Mesendoderm (in vitro differentiated cells): ENCODE measurements around the gene CPT2.

Experiments used
- DNase-seq: peaks from one replicate; pipeline ENCODE4 v3.0.0; 2013
- H2AK5ac ChIP-seq: 2 replicates; pipeline ENCODE4 v1.6.1; 2013; ENCODE audit warnings: low read length, inconsistent platforms
- H2BK120ac ChIP-seq: 2 replicates; pipeline ENCODE4 v1.6.1; 2013; ENCODE audit warnings: low read depth, mild to moderate bottlenecking, low read length, moderate library complexity, mixed read lengths
- H2BK15ac ChIP-seq: replicated peaks from 2 replicates; pipeline ENCODE4 v1.6.1; 2013; ENCODE audit warnings: low read depth, mild to moderate bottlenecking, moderate library complexity
- H2BK5ac ChIP-seq: 2 replicates; pipeline ENCODE4 v1.6.1; 2013; ENCODE audit warnings: low read length, inconsistent platforms
- H3K18ac ChIP-seq: 2 replicates; pipeline ENCODE4 v1.6.1; 2013; ENCODE audit warnings: mild to moderate bottlenecking, low read length, mixed read lengths
- H3K23ac ChIP-seq: one replicate; pipeline ENCODE4 v1.6.1; 2013; ENCODE audit warnings: low read length
- H3K27ac ChIP-seq: 2 replicates; pipeline ENCODE4 v1.5.1; 2013; ENCODE audit warnings: low read depth, mild to moderate bottlenecking, inconsistent platforms, low read length, moderate library complexity
- H3K27me3 ChIP-seq: 2 replicates; pipeline ENCODE4 v1.6.1; 2013; ENCODE audit warnings: low read length, control low read depth, mild to moderate bottlenecking, inconsistent platforms; ENCODE audit not compliant: insufficient read depth, poor library complexity
- H3K36me3 ChIP-seq: 2 replicates; pipeline ENCODE4 v1.6.1; 2013; ENCODE audit warnings: low read length, inconsistent platforms; ENCODE audit not compliant: control insufficient read depth, insufficient read depth
- H3K4ac ChIP-seq: one replicate; pipeline ENCODE4 v1.6.1; 2013; ENCODE audit warnings: low read depth, mild to moderate bottlenecking, low read length, moderate library complexity
- H3K4me1 ChIP-seq: 2 replicates; pipeline ENCODE4 v1.6.1; 2013; ENCODE audit warnings: low read depth, low read length, inconsistent platforms; ENCODE audit not compliant: control insufficient read depth
- H3K4me2 ChIP-seq: 2 replicates; pipeline ENCODE4 v1.6.1; 2013; ENCODE audit warnings: low read length
- H3K4me3 ChIP-seq: 2 replicates; pipeline ENCODE4 v1.5.1; 2013; ENCODE audit warnings: mild to moderate bottlenecking, low read length
- H3K56ac ChIP-seq: one replicate; pipeline ENCODE4 v1.6.1; 2013; ENCODE audit warnings: low read length
- H3K79me1 ChIP-seq: 2 replicates; pipeline ENCODE4 v1.6.1; 2013; ENCODE audit warnings: low read length, inconsistent platforms
- H3K79me2 ChIP-seq: 2 replicates; pipeline ENCODE4 v1.6.1; 2013; ENCODE audit warnings: mild to moderate bottlenecking, low read length; ENCODE audit not compliant: control insufficient read depth, insufficient read depth
- H3K9ac ChIP-seq: 2 replicates; pipeline ENCODE4 v1.6.1; 2013; ENCODE audit warnings: low read length, inconsistent platforms
- H4K5ac ChIP-seq: one replicate; pipeline ENCODE4 v1.6.1; 2013; ENCODE audit warnings: low read length
- H4K8ac ChIP-seq: one replicate; pipeline ENCODE4 v1.6.1; 2013; ENCODE audit warnings: low read depth, mild to moderate bottlenecking, control low read depth, low read length, moderate library complexity
- WGBS: extraction: QIAGEN DNeasy Blood & Tissue Kit; methylation state at CpG from one replicate; pipeline ENCODE4 v1.1.7; 2013; ENCODE audit warnings: low lambda C conversion rate, missing lambda C conversion rate; ENCODE audit not compliant: insufficient coverage; ENCODE audit errors: extremely low coverage; 5-methylcytosine and 5-hydroxymethylcytosine counted together

Gene CPT2

GRCh38 chr1:53242381-53242780, 45.8 kb downstream of the CPT2 start:
- Histone ChIP-seq H3K4me2 (no peak overlapping the region), H2BK5ac (no peak overlapping the region), H3K79me1 (peaks cover 5% of the 10 kb centered on the region), H3K4ac (no peak overlapping the region), H4K5ac (no peak overlapping the region), H3K27ac (no peak overlapping the region), H3K56ac (no peak overlapping the region), H3K4me3 (no peak overlapping the region), H3K4me1 (no peaks in the 10 kb centered on the region), H3K79me2 (peaks cover 8% of the 10 kb centered on the region), H3K9ac (no peak overlapping the region), H2BK120ac (no peak overlapping the region), H3K18ac (no peak overlapping the region), H3K27me3 (no peaks in the 10 kb centered on the region), H4K8ac (no peak overlapping the region), H3K36me3 (peaks cover 7% of the 10 kb centered on the region), H2AK5ac (no peak overlapping the region), H2BK15ac (no peak overlapping the region), H3K23ac (no peak overlapping the region)
- DNase-seq = no peak
- WGBS = no CpG with 5 or more reads among the region's 4 CpGs

- no peak overlapping the region for H3K18ac ChIP-seq
- H3K36me3 ChIP-seq = peaks cover 10% of the 10 kb centered on the region
Observed at GRCh38 chr1:53244141-53244540, 47.5 kb downstream of the CPT2 start.

GRCh38 chr1:53246261-53247134, 49.9 kb downstream of the CPT2 start:
- DNase-seq = no peak
- Histone ChIP-seq H3K79me1 (no peaks in the 10 kb centered on the region), H4K5ac (no peak overlapping the region), H3K23ac (no peak overlapping the region), H3K18ac (no peak overlapping the region), H2BK15ac (no peak overlapping the region), H3K9ac (no peak overlapping the region), H3K4ac (no peak overlapping the region), H3K4me1 (no peaks in the 10 kb centered on the region), H3K36me3 (peaks cover 31% of the 10 kb centered on the region), H2BK5ac (no peak overlapping the region), H3K27me3 (no peaks in the 10 kb centered on the region), H3K56ac (no peak overlapping the region), H2BK120ac (no peak overlapping the region), H3K27ac (no peak overlapping the region), H2AK5ac (no peak overlapping the region), H3K79me2 (no peaks in the 10 kb centered on the region), H4K8ac (no peak overlapping the region), H3K4me3 (no peak overlapping the region), H3K4me2 (no peak overlapping the region)
- 100% methylated on average over 1 of the region's 4 CpGs for WGBS

More at GRCh38 chr1:53244141-53244540, 47.5 kb downstream of the CPT2 start:
- WGBS = no CpG with 5 or more reads among the region's 4 CpGs
- no peak overlapping the region for H2BK15ac ChIP-seq
- H3K79me2 ChIP-seq = no peaks in the 10 kb centered on the region
- H2BK5ac ChIP-seq = no peak overlapping the region
- H3K4me1 ChIP-seq = no peaks in the 10 kb centered on the region
- H3K56ac ChIP-seq = no peak overlapping the region
- no peak overlapping the region for H3K27ac ChIP-seq
- H3K9ac ChIP-seq = no peak overlapping the region
- no peak overlapping the region for H3K4me2 ChIP-seq
- H2BK120ac ChIP-seq = no peak overlapping the region
- DNase-seq = no peak
- no peak overlapping the region for H3K4me3 ChIP-seq
- no peaks in the 10 kb centered on the region for H3K27me3 ChIP-seq
- H4K5ac ChIP-seq = no peak overlapping the region
- no peak overlapping the region for H2AK5ac ChIP-seq
- H3K79me1 ChIP-seq = no peaks in the 10 kb centered on the region
- no peak overlapping the region for H3K23ac ChIP-seq
- H3K4ac ChIP-seq = no peak overlapping the region
- no peak overlapping the region for H4K8ac ChIP-seq

- Histone ChIP-seq H3K4me2 (no peak overlapping the region), H3K23ac (no peak overlapping the region), H3K4ac (no peak overlapping the region), H3K27me3 (no peaks in the 10 kb centered on the region), H2BK120ac (no peak overlapping the region), H2AK5ac (no peak overlapping the region), H2BK5ac (no peak overlapping the region), H3K4me3 (no peak overlapping the region), H3K27ac (no peak overlapping the region), H4K8ac (no peak overlapping the region), H3K79me1 (no peaks in the 10 kb centered on the region), H2BK15ac (no peak overlapping the region), H3K4me1 (no peaks in the 10 kb centered on the region), H3K79me2 (no peaks in the 10 kb centered on the region), H3K36me3 (peaks cover 36% of the 10 kb centered on the region), H3K9ac (no peak overlapping the region), H3K56ac (no peak overlapping the region), H4K5ac (no peak overlapping the region), H3K18ac (no peak overlapping the region)
- DNase-seq = no peak
- no CpG with 5 or more reads among the region's 3 CpGs for WGBS
Observed at GRCh38 chr1:53249706-53250105, 53.1 kb downstream of the CPT2 start.

GRCh38 chr1:53250325-53250724, 53.7 kb downstream of the CPT2 start:
- H3K4ac ChIP-seq = no peak overlapping the region
- no peak overlapping the region for H3K27ac ChIP-seq
- 100% methylated on average over 3 of the region's 4 CpGs for WGBS
- H3K4me2 ChIP-seq = no peak overlapping the region
- no peaks in the 10 kb centered on the region for H3K79me2 ChIP-seq
- no peaks in the 10 kb centered on the region for H3K4me1 ChIP-seq
- peaks cover 38% of the 10 kb centered on the region for H3K36me3 ChIP-seq
- H4K8ac ChIP-seq = no peak overlapping the region
- H3K27me3 ChIP-seq = no peaks in the 10 kb centered on the region
- no peak overlapping the region for H3K9ac ChIP-seq
- no peak overlapping the region for H3K23ac ChIP-seq
- no peak overlapping the region for H4K5ac ChIP-seq
- H2BK5ac ChIP-seq = no peak overlapping the region
- no peak for DNase-seq
- no peak overlapping the region for H3K56ac ChIP-seq
- H3K18ac ChIP-seq = no peak overlapping the region
- H3K4me3 ChIP-seq = no peak overlapping the region
- H2BK120ac ChIP-seq = no peak overlapping the region
- no peak overlapping the region for H2BK15ac ChIP-seq
- H2AK5ac ChIP-seq = no peak overlapping the region
- no peaks in the 10 kb centered on the region for H3K79me1 ChIP-seq
